Measurements from ENCODE around the gene HSPG2. TPM values are rescaled to one million over a fixed set of nuclear protein-coding genes. Genes with fewer than 3 reads are reported as not detected.

The HSPG2 gene
- total and polyA plus RNA-seq, 8 donors: 150 to 434 (median 196) TPM

GRCh38 chr1:21838359-21839157 is 98.6 kb downstream of the HSPG2 start:
- H3K36me3 ChIP-seq: peaks cover 0 to 98% of the 10 kb centered on the region in 2 donors
- no peak for TF ChIP-seq CTCF (IDR thresholded peaks at IDR 0.05)
- ATAC-seq (no peak), DNase-seq (peak in 1 of 4 donors; percentile 58)
- H3K9me3 ChIP-seq: peaks cover 0 to 13% of the 10 kb centered on the region in 2 donors
- no peaks in the 10 kb centered on the region for H3K27me3 ChIP-seq
- H3K4me1 ChIP-seq: no peaks in the 10 kb centered on the region
- no peak overlapping the region for H3K4me3 ChIP-seq
- intact Hi-C loops (cut with DNase I): no loop called here
- no peak overlapping the region for H3K27ac ChIP-seq

GRCh38 chr1:21837476-21837875 is 99.6 kb downstream of the HSPG2 start:
- H3K4me1 ChIP-seq: no peaks in the 10 kb centered on the region
- no peak overlapping the region for H3K27ac ChIP-seq
- intact Hi-C loops (cut with DNase I): no loop called here
- peak in 1 of 4 donors; percentile 34 for DNase-seq
- peaks cover 0 to 16% of the 10 kb centered on the region in 2 donors for H3K9me3 ChIP-seq
- no peaks in the 10 kb centered on the region for H3K27me3 ChIP-seq
- H3K4me3 ChIP-seq: no peak overlapping the region
- H3K36me3 ChIP-seq: peaks cover 0 to 98% of the 10 kb centered on the region in 2 donors
- no peak for TF ChIP-seq CTCF (IDR thresholded peaks at IDR 0.05)
- no peak for ATAC-seq

- no peak for ATAC-seq
- no peak overlapping the region for H3K27ac ChIP-seq
- H3K4me1 ChIP-seq: no peaks in the 10 kb centered on the region
- intact Hi-C loops (cut with DNase I): no loop called here
- H3K4me3 ChIP-seq: no peak overlapping the region
- H3K9me3 ChIP-seq: peaks cover 0 to 16% of the 10 kb centered on the region in 2 donors
- DNase-seq: peak in 1 of 4 donors; percentile 74
- H3K36me3 ChIP-seq: peaks cover 0 to 98% of the 10 kb centered on the region in 2 donors
- no peaks in the 10 kb centered on the region for H3K27me3 ChIP-seq
- no peak for TF ChIP-seq CTCF (IDR thresholded peaks at IDR 0.05)
Observed at GRCh38 chr1:21836729-21837128, 100.4 kb downstream of the HSPG2 start.

GRCh38 chr1:21836010-21836409 is 101.1 kb downstream of the HSPG2 start:
- Histone ChIP-seq H3K9me3 (peaks cover 0 to 16% of the 10 kb centered on the region in 2 donors), H3K27me3 (no peaks in the 10 kb centered on the region), H3K4me1 (no peaks in the 10 kb centered on the region), H3K27ac (no peak overlapping the region), H3K36me3 (peaks cover 0 to 98% of the 10 kb centered on the region in 2 donors), H3K4me3 (no peak overlapping the region)
- DNase-seq: no peak
- ATAC-seq: no peak
- intact Hi-C loops (cut with DNase I): no loop called here
- TF ChIP-seq CTCF (IDR thresholded peaks at IDR 0.05): no peak

- DNase-seq: peak in 1 of 4 donors; percentile 64
- Histone ChIP-seq H3K27ac (no peak overlapping the region), H3K27me3 (no peaks in the 10 kb centered on the region), H3K9me3 (peaks cover 0 to 16% of the 10 kb centered on the region in 2 donors), H3K4me1 (no peaks in the 10 kb centered on the region), H3K4me3 (no peak overlapping the region), H3K36me3 (peaks cover 0 to 96% of the 10 kb centered on the region in 2 donors)
- TF ChIP-seq CTCF (IDR thresholded peaks at IDR 0.05): no peak
- ATAC-seq: no peak
- intact Hi-C loops (cut with DNase I): no loop called here
Observed at GRCh38 chr1:21834666-21835065, 102.4 kb downstream of the HSPG2 start.

Measured in left lung (tissue), 10 donors.